Osteocyte (in vitro differentiated cells): Measurements from ENCODE around the gene ODF4. TPM values are rescaled to one million over a fixed set of nuclear protein-coding genes. Genes with fewer than 3 reads are reported as not detected.
A peak's percentile ranks its signal among the peaks of the same experiment; 100 is the strongest.

ENCODE experiments used
- DNase-seq: peaks from one replicate; pipeline ENCODE4 v3.0.0; 2021; ENCODE audit warnings: mixed read lengths; ENCODE audit not compliant: unreplicated experiment; ENCODE audit errors: extremely low spot score
- H3K27ac Mint-ChIP-seq: one replicate; pipeline ENCODE4 v1.8.0; 2021; ENCODE audit warnings: mild to moderate bottlenecking, mixed read lengths; ENCODE audit not compliant: unreplicated experiment
- H3K27me3 Mint-ChIP-seq: one replicate; pipeline ENCODE4 v1.8.0; 2021; ENCODE audit warnings: mixed read lengths; ENCODE audit not compliant: unreplicated experiment
- H3K36me3 Mint-ChIP-seq: one replicate; pipeline ENCODE4 v1.8.0; 2021; ENCODE audit warnings: mixed read lengths; ENCODE audit not compliant: unreplicated experiment
- H3K4me1 Mint-ChIP-seq: one replicate; pipeline ENCODE4 v1.8.0; 2021; ENCODE audit warnings: mixed read lengths; ENCODE audit not compliant: unreplicated experiment
- H3K4me3 Mint-ChIP-seq: one replicate; pipeline ENCODE4 v1.8.0; 2021; ENCODE audit warnings: mild to moderate bottlenecking, moderate library complexity, mixed read lengths; ENCODE audit not compliant: unreplicated experiment
- H3K9me3 Mint-ChIP-seq: one replicate; pipeline ENCODE4 v1.8.0; 2021; ENCODE audit warnings: mixed read lengths; ENCODE audit not compliant: unreplicated experiment
- total RNA-seq: library from RNA; stranded (reverse); gene quantifications from 2 replicates; pipeline ENCODE4 v1.2.1, GENCODE V29; 2021
- TF ChIP-seq, protein P1 (sequence below): fragments of 200-600 bp; sonication (generic); IDR thresholded peaks from 2 replicates; pipeline ENCODE4 v1.5.0; 2021; ENCODE audit warnings: antibody characterized with exemption, mild to moderate bottlenecking, moderate library complexity

The ODF4 gene
- total RNA-seq, 1 donor from 2014 or later = not detected

DNA sequence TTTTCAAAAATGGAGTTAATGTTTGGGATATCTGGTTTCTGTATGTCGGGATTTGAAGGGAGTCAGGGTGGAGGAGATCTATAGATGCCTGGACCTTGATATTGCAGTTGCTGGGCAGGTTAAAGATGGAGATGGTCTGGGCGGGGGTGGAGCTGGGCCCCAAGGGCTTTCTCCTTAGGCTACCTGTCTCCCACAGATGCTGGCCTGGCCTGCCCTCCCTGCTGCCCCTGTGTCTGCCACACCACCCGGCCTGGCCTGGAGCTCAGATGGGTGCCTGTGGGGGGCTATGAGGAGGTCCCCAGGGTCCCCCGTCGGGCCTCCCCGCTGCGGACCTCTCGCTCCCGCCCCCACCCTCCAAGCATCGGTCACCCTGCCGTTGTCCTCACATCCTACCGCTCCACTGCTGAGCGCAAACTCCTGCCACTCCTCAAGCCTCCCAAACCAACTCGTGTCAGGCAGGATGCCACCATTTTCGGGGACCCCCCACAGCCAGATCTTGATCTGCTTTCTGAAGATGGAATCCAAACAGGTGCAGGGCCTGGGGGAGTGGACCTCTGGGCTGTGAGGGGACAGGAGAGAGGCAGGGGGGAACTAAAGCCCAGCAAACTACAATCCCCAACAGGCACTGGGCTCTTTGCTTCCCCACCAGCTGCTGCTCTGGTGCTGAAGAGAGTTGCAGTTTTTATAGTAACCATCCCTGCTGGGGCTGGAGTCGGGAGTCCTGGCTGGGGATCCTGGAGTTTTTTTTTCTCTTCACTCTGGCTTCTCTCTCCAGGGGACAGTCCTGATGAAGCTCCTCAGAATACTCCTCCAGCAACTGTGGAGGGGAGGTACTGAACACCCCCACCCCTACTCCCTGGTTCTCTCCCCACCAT, 26.7 kb upstream of the ODF4 start:
- no peak overlapping the region for H3K27ac Mint-ChIP-seq
- DNase-seq = no peak
- TF ChIP-seq, protein P1, sequence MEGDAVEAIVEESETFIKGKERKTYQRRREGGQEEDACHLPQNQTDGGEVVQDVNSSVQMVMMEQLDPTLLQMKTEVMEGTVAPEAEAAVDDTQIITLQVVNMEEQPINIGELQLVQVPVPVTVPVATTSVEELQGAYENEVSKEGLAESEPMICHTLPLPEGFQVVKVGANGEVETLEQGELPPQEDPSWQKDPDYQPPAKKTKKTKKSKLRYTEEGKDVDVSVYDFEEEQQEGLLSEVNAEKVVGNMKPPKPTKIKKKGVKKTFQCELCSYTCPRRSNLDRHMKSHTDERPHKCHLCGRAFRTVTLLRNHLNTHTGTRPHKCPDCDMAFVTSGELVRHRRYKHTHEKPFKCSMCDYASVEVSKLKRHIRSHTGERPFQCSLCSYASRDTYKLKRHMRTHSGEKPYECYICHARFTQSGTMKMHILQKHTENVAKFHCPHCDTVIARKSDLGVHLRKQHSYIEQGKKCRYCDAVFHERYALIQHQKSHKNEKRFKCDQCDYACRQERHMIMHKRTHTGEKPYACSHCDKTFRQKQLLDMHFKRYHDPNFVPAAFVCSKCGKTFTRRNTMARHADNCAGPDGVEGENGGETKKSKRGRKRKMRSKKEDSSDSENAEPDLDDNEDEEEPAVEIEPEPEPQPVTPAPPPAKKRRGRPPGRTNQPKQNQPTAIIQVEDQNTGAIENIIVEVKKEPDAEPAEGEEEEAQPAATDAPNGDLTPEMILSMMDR = no peak
- no peaks in the 10 kb centered on the region for H3K36me3 Mint-ChIP-seq
- peaks cover 7% of the 10 kb centered on the region for H3K4me1 Mint-ChIP-seq
- peaks cover 48% of the 10 kb centered on the region for H3K27me3 Mint-ChIP-seq
- H3K4me3 Mint-ChIP-seq = no peak overlapping the region
- H3K9me3 Mint-ChIP-seq = no peaks in the 10 kb centered on the region

DNA sequence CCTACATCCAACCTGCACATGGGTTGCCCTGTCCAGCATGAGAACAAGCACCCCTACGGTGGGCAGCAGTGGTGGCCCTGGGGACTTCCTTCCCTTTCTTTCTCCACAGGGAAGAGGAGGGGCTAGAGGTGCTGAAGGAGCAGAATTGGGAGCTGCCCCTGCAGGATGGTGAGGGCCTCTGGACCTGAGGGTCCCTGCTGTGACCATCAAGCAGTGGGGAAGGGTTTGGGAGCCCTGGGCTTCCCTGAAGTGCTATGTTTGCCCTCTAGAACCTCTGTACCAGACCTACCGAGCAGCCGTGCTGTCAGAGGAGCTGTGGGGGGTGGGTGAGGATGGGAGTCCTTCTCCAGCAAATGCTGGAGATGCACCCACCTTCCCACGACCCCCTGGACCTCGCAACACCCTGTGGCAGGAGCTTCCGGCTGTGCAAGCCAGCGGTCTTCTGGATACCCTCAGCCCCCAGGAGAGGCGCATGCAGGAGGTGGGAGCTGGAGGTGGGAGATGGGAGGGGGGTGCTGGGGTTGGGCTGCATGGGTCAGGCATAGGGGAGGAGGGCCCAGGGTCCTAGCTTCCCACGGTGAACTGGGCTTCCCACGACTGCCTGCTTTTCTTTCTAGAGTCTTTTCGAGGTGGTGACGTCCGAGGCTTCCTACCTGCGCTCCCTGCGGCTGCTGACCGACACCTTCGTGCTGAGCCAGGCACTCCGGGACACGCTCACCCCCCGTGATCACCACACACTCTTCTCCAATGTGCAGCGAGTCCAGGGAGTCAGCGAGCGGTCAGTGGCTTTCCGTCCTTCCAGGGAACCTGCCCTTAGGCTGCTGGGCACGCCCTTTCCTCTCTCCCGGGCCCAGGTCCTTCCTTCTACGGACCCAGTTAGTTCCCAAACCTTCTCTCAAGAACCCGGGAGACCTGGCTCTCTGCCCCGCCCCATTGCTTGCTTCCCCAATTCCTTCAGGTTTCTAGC, 24.6 kb upstream of the ODF4 start:
- Mint-ChIP-seq H3K27me3 (peaks cover 48% of the 10 kb centered on the region), H3K27ac (no peak overlapping the region), H3K36me3 (no peaks in the 10 kb centered on the region), H3K4me3 (peak overlapping the region; percentile 22), H3K9me3 (no peaks in the 10 kb centered on the region), H3K4me1 (peaks cover 7% of the 10 kb centered on the region)
- TF ChIP-seq, protein P1 = no peak
- no peak for DNase-seq

DNA sequence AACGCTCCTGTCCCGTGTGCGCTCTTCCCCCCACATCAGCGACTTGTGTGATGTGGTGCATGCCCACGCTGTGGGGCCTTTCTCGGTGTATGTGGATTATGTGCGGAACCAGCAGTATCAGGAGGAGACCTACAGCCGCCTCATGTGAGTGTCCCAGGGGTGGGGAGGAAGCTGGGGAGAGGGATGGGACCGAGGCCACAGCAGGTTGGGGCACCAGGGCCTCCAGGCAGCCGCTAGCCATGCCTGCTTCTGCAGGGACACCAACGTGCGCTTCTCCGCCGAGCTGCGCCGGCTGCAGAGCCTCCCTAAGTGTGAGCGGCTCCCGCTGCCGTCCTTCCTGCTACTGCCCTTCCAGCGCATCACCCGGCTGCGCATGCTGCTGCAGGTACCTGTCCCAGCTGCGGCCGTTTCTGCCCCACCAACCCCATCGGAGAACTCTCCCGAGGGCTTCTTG, 23.8 kb upstream of the ODF4 start:
- DNase-seq = no peak
- TF ChIP-seq, protein P1 = no peak
- Mint-ChIP-seq H3K4me1 (peaks cover 7% of the 10 kb centered on the region), H3K27ac (no peak overlapping the region), H3K9me3 (no peaks in the 10 kb centered on the region), H3K27me3 (peaks cover 48% of the 10 kb centered on the region), H3K4me3 (no peak overlapping the region), H3K36me3 (no peaks in the 10 kb centered on the region)

DNA sequence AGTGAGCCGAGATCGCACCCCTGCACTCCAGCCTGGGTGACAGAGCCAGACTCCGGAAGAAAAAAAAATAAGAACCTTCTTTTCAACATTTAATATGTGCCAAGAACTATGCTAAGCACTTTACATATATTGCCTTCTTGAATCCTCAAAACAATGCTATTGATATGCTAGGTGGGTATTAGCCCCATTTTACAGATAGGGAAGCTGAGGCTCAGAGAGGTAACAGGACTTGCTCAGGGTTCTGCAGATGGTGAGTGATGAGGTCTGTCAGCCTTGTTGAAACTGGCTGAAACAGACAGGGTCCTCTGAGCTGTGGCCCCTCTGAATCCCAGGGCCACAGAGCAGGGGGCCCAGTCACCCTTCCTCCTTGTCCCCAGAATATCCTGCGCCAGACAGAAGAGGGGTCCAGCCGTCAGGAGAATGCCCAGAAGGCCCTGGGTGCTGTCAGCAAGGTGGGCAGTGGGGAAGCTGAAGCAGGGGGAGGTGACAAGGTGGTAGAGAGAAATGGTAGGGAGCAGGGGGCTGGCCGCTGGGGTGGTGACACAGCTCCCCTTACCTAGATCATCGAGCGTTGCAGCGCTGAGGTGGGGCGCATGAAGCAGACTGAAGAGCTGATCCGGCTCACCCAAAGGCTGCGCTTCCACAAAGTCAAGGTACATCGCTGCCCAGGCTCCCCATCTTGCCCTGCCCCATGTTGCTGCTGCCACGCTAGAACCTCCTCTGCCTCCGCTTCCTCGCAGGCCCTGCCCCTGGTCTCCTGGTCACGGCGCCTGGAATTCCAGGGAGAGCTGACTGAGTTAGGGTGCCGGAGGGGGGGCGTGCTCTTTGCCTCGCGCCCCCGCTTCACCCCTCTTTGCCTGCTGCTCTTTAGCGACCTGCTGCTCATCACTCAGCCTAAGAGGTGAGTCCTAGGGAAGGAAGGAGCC, 21.4 kb upstream of the ODF4 start:
- no peak overlapping the region for H3K27ac Mint-ChIP-seq
- H3K27me3 Mint-ChIP-seq = peaks cover 33% of the 10 kb centered on the region
- no peak overlapping the region for H3K4me3 Mint-ChIP-seq
- TF ChIP-seq, protein P1 = no peak
- no peaks in the 10 kb centered on the region for H3K9me3 Mint-ChIP-seq
- peaks cover 7% of the 10 kb centered on the region for H3K4me1 Mint-ChIP-seq
- H3K36me3 Mint-ChIP-seq = no peaks in the 10 kb centered on the region
- no peak for DNase-seq
